DMS53 (cell line): Measurements from ENCODE around the gene FAM53B.

Experiments used
- DNase-seq: peaks from one replicate; lab custom pipeline; 2025; lab: John Stamatoyannopoulos, UW

FAM53B gene

GRCh38 chr10:124578231-124579010 lies 165.8 kb downstream of the FAM53B start:
- DNase-seq = no peak

GRCh38 chr10:124577651-124578050 lies 166.5 kb downstream of the FAM53B start:
- DNase-seq = no peak

- no peak for DNase-seq
Measured at GRCh38 chr10:124576526-124577420, 167.4 kb downstream of the FAM53B start.

- no peak for DNase-seq
Measured at GRCh38 chr10:124575107-124576035, 168.8 kb downstream of the FAM53B start.

- DNase-seq = no peak
Measured at GRCh38 chr10:124574456-124575070, 169.6 kb downstream of the FAM53B start.

GRCh38 chr10:124573726-124574455 lies 170.3 kb downstream of the FAM53B start:
- DNase-seq = no peak

GRCh38 chr10:124572751-124573150 lies 171.4 kb downstream of the FAM53B start:
- DNase-seq = no peak

GRCh38 chr10:124570646-124571045 lies 173.5 kb downstream of the FAM53B start:
- no peak for DNase-seq

GRCh38 chr10:124569623-124570470 lies 174.3 kb downstream of the FAM53B start:
- no peak for DNase-seq
